Mesothelial cell of epicardium (in vitro differentiated cells): ENCODE data around the gene PAFAH1B1. TPM values are rescaled to one million over a fixed set of nuclear protein-coding genes. Genes with fewer than 3 reads are reported as not detected.

ENCODE experiments used
- DNase-seq, 2 experiments: peaks; one replicate each; pipeline ENCODE4 v3.0.0; 2021; ENCODE audit warnings: low spot score in 2 of 2; ENCODE audit not compliant: unreplicated experiment in 2 of 2
- H3K27ac Mint-ChIP-seq: 2 replicates; pipeline ENCODE4 v1.8.0; 2021; ENCODE audit warnings: mixed read lengths
- H3K27me3 Mint-ChIP-seq: 2 replicates; pipeline ENCODE4 v1.8.0; 2021; ENCODE audit warnings: low read depth, mixed read lengths
- H3K36me3 Mint-ChIP-seq: 2 replicates; pipeline ENCODE4 v1.8.0; 2021; ENCODE audit warnings: mixed read lengths
- H3K4me1 Mint-ChIP-seq: 2 replicates; pipeline ENCODE4 v1.8.0; 2021; ENCODE audit warnings: mixed read lengths
- H3K4me3 Mint-ChIP-seq: 2 replicates; pipeline ENCODE4 v1.8.0; 2021; ENCODE audit warnings: mild to moderate bottlenecking, moderate library complexity, mixed read lengths
- H3K9me3 Mint-ChIP-seq: 2 replicates; pipeline ENCODE4 v1.8.0; 2021; ENCODE audit warnings: mixed read lengths
- total RNA-seq: library from RNA; stranded (reverse); gene quantifications from 3 replicates; pipeline ENCODE4 v1.2.1, GENCODE V29; 2021
- TF ChIP-seq, protein P1 (sequence below): fragments of 200-600 bp; sonication (generic); IDR thresholded peaks from one replicate; pipeline ENCODE4 v1.5.0; 2021; ENCODE audit warnings: antibody characterized with exemption; ENCODE audit not compliant: unreplicated experiment

PAFAH1B1 gene
- total RNA-seq, 1 donor from 2014 or later = 144 TPM

DNA sequence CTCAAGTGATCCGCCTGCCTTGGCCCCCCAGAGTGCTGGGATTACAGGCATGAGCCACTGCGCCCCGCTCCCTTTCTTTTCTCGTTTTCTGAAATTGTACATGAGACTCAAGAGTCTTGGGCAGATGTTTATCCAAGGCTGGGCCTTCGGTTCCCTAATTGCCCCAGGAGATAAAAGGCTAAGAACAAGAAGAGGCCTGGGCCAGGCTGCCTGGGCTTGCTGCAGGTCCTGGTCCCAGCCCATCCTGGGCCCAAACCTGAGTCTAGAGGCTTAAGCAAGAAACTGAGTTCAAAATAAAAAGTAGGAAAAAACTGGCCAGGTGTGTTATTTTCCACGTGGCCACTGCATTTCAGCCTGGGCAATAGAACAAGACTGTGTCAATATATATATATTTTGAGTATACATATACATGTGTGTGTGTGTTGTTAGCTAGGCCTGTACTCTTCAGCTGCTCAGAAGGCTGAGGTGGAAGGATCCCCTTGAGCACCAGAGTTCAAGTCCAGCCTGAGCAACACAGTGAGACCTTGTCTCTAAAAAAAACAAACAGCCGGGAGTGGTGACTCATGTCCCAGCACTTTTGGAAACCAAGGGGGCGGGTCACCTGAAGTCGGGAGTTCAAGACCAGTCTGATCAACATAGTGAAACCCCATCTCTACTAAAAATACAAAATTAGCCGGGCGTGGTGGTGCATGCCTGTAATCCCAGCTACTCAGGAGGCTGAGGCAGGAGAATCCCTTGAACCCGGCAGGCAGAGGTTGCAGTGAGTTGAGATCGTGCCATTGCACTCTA, 124.9 kb downstream of the PAFAH1B1 start:
- DNase-seq = no peak
- Mint-ChIP-seq H3K36me3 (peaks cover 2% of the 10 kb centered on the region), H3K27ac (no peak overlapping the region), H3K9me3 (no peaks in the 10 kb centered on the region), H3K27me3 (peaks cover 28% of the 10 kb centered on the region), H3K4me3 (no peak overlapping the region), H3K4me1 (no peaks in the 10 kb centered on the region)
- TF ChIP-seq, protein P1, sequence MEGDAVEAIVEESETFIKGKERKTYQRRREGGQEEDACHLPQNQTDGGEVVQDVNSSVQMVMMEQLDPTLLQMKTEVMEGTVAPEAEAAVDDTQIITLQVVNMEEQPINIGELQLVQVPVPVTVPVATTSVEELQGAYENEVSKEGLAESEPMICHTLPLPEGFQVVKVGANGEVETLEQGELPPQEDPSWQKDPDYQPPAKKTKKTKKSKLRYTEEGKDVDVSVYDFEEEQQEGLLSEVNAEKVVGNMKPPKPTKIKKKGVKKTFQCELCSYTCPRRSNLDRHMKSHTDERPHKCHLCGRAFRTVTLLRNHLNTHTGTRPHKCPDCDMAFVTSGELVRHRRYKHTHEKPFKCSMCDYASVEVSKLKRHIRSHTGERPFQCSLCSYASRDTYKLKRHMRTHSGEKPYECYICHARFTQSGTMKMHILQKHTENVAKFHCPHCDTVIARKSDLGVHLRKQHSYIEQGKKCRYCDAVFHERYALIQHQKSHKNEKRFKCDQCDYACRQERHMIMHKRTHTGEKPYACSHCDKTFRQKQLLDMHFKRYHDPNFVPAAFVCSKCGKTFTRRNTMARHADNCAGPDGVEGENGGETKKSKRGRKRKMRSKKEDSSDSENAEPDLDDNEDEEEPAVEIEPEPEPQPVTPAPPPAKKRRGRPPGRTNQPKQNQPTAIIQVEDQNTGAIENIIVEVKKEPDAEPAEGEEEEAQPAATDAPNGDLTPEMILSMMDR = no peak

- Mint-ChIP-seq H3K27ac (no peak overlapping the region), H3K9me3 (no peaks in the 10 kb centered on the region), H3K4me3 (no peak overlapping the region), H3K4me1 (no peaks in the 10 kb centered on the region), H3K36me3 (peaks cover 2% of the 10 kb centered on the region), H3K27me3 (peaks cover 35% of the 10 kb centered on the region)
- TF ChIP-seq, protein P1 = no peak
- no peak for DNase-seq
These were observed 126.4 kb downstream of the PAFAH1B1 start for GRCh38 chr17:2719861-2720260.

- Mint-ChIP-seq H3K9me3 (no peaks in the 10 kb centered on the region), H3K36me3 (peaks cover 2% of the 10 kb centered on the region), H3K4me1 (peaks cover 2% of the 10 kb centered on the region), H3K4me3 (no peak overlapping the region), H3K27me3 (peaks cover 47% of the 10 kb centered on the region), H3K27ac (no peak overlapping the region)
- no peak for DNase-seq
- TF ChIP-seq, protein P1 = no peak
These were observed 128.1 kb downstream of the PAFAH1B1 start for GRCh38 chr17:2721603-2722002.

DNA sequence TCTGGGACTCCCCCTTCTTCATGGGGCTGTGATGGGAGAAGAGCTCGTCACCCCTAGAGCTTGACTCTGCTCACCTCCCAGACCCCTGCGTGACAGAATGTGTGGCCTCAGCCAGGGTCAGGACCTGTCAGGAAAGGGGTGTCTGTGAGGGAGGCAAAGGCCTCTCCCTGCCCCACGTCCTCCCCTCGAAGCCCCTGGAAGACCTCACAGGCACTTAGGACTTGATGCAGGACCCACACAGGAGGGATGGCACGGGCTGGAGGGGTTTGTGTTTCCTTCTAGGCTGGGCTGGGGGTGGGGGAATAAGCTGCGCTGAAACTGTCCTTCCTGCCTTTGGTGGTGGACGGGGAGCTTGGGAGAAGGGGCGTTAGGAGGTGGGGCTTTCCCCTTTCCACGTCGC, 129.2 kb downstream of the PAFAH1B1 start:
- Mint-ChIP-seq H3K27me3 (peaks cover 54% of the 10 kb centered on the region), H3K9me3 (no peaks in the 10 kb centered on the region), H3K4me3 (no peak overlapping the region), H3K4me1 (peaks cover 2% of the 10 kb centered on the region), H3K36me3 (peaks cover 2% of the 10 kb centered on the region), H3K27ac (no peak overlapping the region)
- TF ChIP-seq, protein P1 = no peak
- DNase-seq = no peak

- Mint-ChIP-seq H3K4me3 (peak overlapping the region; percentile 64), H3K27ac (no peak overlapping the region), H3K4me1 (peaks cover 2% of the 10 kb centered on the region), H3K27me3 (peaks cover 54% of the 10 kb centered on the region), H3K9me3 (no peaks in the 10 kb centered on the region), H3K36me3 (peaks cover 2% of the 10 kb centered on the region)
- TF ChIP-seq, protein P1 = no peak
- no peak for DNase-seq
These were observed 130.1 kb downstream of the PAFAH1B1 start for GRCh38 chr17:2723505-2723996.
